ENCODE measurements around the gene ZBTB26.
"Not testable (repeated sequence)": the region's sequence is repeated elsewhere in the genome, so short reads cannot be mapped to it uniquely, and the experiment has no call there.

The ZBTB26 gene

GRCh38 chr9:122940749-122941581 is 9.7 kb upstream of the ZBTB26 start, which contains the start of gene RABGAP1:
RABGAP1 (plus strand) TSS chr9:122941020; CDS start chr9:122957060, 16,040 bp downstream.
- TF ChIP-seq GATA1 (IDR thresholded peaks at IDR 0.05; ENCODE audit: low read depth, low read length) = no peak
- peak; percentile 48 for TF ChIP-seq POLR2A (IDR thresholded peaks at IDR 0.05; ENCODE audit: low read length)
- DNase-seq = peak; percentile 99

DNA sequence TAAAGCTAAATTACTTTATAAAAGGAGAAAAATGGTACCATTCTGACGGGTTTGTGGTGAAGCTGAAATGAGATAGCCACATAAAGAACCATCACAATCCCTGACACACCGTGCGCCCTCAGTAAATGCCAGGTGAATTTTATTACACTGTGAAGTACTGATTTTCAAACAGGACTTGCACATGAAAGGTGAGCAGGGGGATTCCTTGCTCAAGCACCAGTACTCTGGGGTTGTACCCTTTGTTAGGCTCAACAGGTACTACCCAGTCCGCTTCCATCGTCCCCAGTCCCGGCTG is 9.1 kb upstream of the ZBTB26 start:
- TF ChIP-seq POLR2A (IDR thresholded peaks at IDR 0.05; ENCODE audit: low read length) (peak; percentile 48), GATA1 (IDR thresholded peaks at IDR 0.05; ENCODE audit: low read depth, low read length) (no peak)
- no peak for DNase-seq

DNA sequence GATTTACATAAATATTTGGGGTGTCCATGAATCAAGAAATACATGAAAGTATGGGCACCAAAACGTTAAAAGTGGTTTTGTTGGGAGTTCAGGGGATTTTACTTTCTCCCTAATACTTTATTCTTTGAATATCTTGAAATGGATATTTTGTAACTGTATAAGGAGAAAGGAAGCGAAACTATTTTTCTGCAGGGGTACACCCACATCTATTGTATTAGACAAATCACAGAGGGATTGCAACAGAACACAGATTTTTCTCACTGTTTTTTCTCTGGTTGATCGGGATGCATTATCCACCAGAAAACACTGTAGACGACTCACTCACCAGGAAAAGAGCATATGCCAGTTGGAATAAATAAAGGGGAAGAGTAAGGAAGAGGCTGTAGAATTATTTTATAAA is 8.3 kb upstream of the ZBTB26 start:
- TF ChIP-seq POLR2A (IDR thresholded peaks at IDR 0.05; ENCODE audit: low read length) = no peak
- no peak for TF ChIP-seq GATA1 (IDR thresholded peaks at IDR 0.05; ENCODE audit: low read depth, low read length)
- DNase-seq = no peak

- no peak for DNase-seq
Observed at GRCh38 chr9:122936883-122937282, 5.6 kb upstream of the ZBTB26 start.

GRCh38 chr9:122936464-122936863 is 5.2 kb upstream of the ZBTB26 start:
- TF ChIP-seq POLR2A (IDR thresholded peaks at IDR 0.05; ENCODE audit: low read length) (no peak), GATA1 (IDR thresholded peaks at IDR 0.05; ENCODE audit: low read depth, low read length) (no peak)
- DNase-seq = no peak

More at GRCh38 chr9:122936883-122937282, 5.6 kb upstream of the ZBTB26 start:
- TF ChIP-seq POLR2A (IDR thresholded peaks at IDR 0.05; ENCODE audit: low read length) (no peak), GATA1 (IDR thresholded peaks at IDR 0.05; ENCODE audit: low read depth, low read length) (no peak)

- TF ChIP-seq GATA1 (IDR thresholded peaks at IDR 0.05; ENCODE audit: low read depth, low read length) (no peak), POLR2A (IDR thresholded peaks at IDR 0.05; ENCODE audit: low read length) (no peak)
- no peak for DNase-seq
Observed at GRCh38 chr9:122930541-122931225, 629 bp downstream of the ZBTB26 start.

- no peak for DNase-seq
- TF ChIP-seq POLR2A (IDR thresholded peaks at IDR 0.05; ENCODE audit: low read length) = no peak
- TF ChIP-seq GATA1 (IDR thresholded peaks at IDR 0.05; ENCODE audit: low read depth, low read length) = no peak
Observed at GRCh38 chr9:122929796-122930354, 1.4 kb downstream of the ZBTB26 start.

DNA sequence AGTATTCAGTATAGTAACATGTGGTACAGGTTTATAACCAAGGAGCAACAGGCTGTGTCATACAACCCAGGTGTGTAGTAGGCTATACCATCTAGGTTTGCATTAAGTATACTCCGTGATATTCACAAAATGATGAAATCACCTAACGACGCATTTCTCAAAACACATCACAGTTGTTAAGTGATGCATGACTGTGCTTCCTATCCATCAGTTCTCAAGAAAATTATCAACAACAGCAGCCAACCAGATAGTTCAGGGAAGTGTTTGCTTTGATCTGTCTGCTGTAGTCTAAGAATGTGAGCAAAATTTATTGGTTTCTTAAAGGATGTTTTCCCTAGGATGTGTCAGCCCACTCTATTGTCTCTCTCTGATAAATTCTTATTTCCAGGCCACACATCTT is 7.4 kb downstream of the ZBTB26 start:
- no peak for DNase-seq
- no peak for TF ChIP-seq POLR2A (IDR thresholded peaks at IDR 0.05; ENCODE audit: low read length)
- no peak for TF ChIP-seq GATA1 (IDR thresholded peaks at IDR 0.05; ENCODE audit: low read depth, low read length)

DNA sequence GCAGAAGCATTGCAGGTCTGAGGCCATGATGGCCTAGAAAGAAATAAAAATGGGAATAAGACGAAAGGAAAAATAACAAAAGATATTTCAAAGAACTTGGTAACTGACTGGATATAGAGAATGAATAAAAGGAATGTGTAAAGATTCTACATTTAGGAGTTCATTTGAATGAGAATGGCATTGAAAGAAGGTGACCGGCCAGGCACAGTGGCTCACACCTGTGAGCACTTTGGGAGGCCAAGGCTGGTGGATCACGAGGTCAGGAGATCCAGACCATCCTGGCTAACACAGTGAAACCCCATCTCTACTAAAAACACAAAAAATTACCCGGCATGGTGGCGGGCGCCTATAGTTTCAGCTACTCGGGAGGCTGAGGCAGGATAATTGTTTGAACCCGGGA is 8.6 kb downstream of the ZBTB26 start:
- no peak for DNase-seq
- no peak for TF ChIP-seq POLR2A (IDR thresholded peaks at IDR 0.05; ENCODE audit: low read length)
- TF ChIP-seq GATA1 (IDR thresholded peaks at IDR 0.05; ENCODE audit: low read depth, low read length) = no peak

- TF ChIP-seq GATA1 (IDR thresholded peaks at IDR 0.05; ENCODE audit: low read depth, low read length) (no peak), POLR2A (IDR thresholded peaks at IDR 0.05; ENCODE audit: low read length) (no peak)
- DNase-seq = no peak
Observed at GRCh38 chr9:122918310-122918709, 13.0 kb downstream of the ZBTB26 start.

GRCh38 chr9:122912964-122913673 is 18.2 kb downstream of the ZBTB26 start, which contains the start of gene ZBTB6:
ZBTB6 (minus strand) TSS chr9:122913323; CDS start chr9:122912072, 1,251 bp downstream.
- DNase-seq = peak; percentile 80 to 81
- TF ChIP-seq GATA1 (IDR thresholded peaks at IDR 0.05; ENCODE audit: low read depth, low read length) = no peak
- TF ChIP-seq POLR2A (IDR thresholded peaks at IDR 0.05; ENCODE audit: low read length) = peak; percentile 88

DNA sequence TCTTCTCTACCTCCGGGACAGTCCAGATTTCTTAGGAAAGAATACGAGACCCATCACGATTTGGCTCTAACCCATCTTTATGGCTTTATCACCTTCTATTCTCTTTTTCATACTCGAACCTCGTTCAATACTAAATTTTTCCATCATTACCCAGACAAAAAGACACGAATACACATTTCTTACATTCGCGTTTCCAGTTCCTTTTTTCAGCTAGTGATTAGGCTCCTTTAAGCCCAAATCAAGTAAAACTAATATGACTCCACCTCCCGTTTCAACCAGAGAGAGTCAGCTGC is 18.7 kb downstream of the ZBTB26 start:
- no peak for TF ChIP-seq GATA1 (IDR thresholded peaks at IDR 0.05; ENCODE audit: low read depth, low read length)
- no peak for TF ChIP-seq POLR2A (IDR thresholded peaks at IDR 0.05; ENCODE audit: low read length)
- no peak for DNase-seq

DNA sequence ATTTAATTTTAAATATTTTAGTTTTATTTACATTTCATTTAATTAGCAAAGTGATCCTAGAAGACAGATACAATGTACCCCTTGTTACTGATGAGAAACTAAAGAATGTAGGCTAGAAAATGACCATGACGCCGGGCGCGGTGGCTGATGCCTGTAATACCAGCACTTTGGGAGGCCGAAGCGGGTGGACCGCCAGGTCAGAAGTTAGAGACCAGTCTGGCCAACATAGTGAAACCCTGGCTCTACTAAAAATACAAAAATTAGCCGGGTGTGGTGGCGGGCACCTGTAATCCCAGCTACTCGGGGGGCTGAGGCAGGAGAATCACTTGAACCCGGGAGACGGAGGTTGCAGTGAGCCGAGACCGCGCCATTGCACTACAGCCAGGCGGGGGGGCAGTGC is 25.2 kb downstream of the ZBTB26 start:
- DNase-seq = not testable (repeated sequence)
